WI38 (cell line): ENCODE results near the gene FGGY.

Experiments
- H3K4me3 ChIP-seq: 2 replicates; pipeline ENCODE4 v1.5.1; 2011; ENCODE audit warnings: low read depth, mild to moderate bottlenecking, control low read depth, low read length
- TF ChIP-seq, protein P1 (sequence below): IDR thresholded peaks from 2 replicates; pipeline ENCODE4 v1.5.1; 2012; ENCODE audit warnings: low read depth, mild to moderate bottlenecking, control low read depth, low read length

The FGGY gene

DNA sequence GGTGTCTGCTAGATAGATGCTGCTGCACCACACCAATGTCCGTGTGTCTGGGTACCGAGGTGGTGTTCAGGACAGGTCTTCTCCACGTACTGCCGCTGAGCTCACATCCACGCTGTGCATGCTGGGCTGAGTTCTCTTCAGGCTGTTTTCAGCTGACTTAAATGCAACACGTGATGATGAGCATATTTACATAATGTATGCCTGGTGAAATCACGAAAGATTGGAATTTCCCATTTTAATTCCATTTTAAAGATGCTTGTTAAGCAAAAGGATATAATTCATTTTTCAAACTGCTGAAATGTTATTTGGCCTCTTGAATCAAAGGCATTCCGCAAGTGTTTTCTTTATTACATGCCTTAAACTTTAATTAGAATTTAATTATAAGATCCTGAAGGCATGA is 107.9 kb downstream of the FGGY start:
- no peak overlapping the region for H3K4me3 ChIP-seq
- TF ChIP-seq, protein P1, sequence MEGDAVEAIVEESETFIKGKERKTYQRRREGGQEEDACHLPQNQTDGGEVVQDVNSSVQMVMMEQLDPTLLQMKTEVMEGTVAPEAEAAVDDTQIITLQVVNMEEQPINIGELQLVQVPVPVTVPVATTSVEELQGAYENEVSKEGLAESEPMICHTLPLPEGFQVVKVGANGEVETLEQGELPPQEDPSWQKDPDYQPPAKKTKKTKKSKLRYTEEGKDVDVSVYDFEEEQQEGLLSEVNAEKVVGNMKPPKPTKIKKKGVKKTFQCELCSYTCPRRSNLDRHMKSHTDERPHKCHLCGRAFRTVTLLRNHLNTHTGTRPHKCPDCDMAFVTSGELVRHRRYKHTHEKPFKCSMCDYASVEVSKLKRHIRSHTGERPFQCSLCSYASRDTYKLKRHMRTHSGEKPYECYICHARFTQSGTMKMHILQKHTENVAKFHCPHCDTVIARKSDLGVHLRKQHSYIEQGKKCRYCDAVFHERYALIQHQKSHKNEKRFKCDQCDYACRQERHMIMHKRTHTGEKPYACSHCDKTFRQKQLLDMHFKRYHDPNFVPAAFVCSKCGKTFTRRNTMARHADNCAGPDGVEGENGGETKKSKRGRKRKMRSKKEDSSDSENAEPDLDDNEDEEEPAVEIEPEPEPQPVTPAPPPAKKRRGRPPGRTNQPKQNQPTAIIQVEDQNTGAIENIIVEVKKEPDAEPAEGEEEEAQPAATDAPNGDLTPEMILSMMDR: no peak

GRCh38 chr1:59406437-59407164 is 109.7 kb downstream of the FGGY start:
- TF ChIP-seq, protein P1: no peak
- H3K4me3 ChIP-seq: no peak overlapping the region

DNA sequence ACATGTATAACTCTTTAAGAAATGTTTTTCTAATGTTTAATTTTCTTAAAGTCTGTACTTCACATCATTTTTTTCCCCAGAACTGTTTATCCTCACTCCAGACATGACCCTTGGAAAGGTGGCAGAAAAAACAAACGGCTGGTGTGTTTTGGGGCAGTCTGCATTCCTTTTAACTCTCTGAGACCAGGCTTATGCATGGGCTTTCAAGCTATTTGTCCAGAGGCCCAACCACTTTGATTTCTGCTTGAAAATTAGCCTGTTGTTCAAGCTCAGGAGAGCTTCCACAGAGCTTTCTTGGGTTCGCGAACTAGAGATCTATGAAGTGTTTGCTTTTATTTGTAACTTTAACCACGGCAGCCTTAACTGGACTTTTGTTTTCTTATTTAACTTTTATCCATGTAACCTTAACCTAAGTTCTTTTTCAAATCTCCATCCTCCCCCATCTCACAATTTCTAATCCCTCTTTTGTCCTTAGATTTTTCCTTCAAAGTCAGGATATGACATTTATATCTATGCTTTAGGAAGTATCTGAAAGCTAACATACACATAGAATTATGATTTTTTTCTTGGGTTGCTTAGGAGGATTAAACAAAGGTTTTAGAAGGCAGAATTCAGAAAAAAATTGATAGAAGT is 111.8 kb downstream of the FGGY start:
- TF ChIP-seq, protein P1: no peak
- no peak overlapping the region for H3K4me3 ChIP-seq

GRCh38 chr1:59409549-59409948 is 112.7 kb downstream of the FGGY start:
- H3K4me3 ChIP-seq: no peak overlapping the region
- TF ChIP-seq, protein P1: no peak

DNA sequence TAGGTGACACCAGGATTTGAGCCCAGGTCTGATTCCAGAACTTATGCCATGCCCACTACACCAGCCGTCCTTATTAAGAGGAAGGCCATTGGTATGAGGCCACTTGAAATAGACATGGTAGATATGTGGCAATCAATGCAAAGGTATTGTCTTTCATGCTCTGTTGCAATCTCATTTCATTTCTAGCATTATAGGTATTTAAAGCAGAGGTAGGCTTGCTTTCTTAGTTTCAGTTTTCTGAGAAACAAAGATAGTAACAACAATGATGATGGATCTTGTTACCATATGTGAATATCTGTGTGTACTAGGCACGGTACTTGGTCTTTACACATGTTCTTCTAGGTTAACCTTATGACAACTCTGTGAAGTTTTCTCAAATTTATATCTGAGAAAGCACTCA is 113.1 kb downstream of the FGGY start:
- H3K4me3 ChIP-seq: no peak overlapping the region
- TF ChIP-seq, protein P1: no peak

DNA sequence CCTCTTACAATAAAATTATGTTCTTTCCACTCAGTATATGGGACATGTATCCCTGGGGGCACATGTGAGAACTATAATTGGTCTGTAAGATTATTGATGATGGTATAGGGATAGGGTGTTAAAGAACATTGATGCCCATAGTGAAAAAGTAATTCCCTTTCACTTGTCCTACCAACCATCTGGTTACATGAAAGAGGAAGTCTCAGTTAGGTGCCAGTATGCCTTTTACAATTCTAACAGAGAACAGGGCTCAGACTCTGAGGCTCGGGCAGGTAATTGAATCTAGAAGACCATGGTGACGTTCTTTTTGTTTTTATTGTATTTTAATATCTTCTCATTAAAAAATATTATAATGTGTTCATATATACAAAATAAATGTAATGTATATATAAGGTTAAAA is 113.6 kb downstream of the FGGY start:
- TF ChIP-seq, protein P1: no peak
- H3K4me3 ChIP-seq: no peak overlapping the region

DNA sequence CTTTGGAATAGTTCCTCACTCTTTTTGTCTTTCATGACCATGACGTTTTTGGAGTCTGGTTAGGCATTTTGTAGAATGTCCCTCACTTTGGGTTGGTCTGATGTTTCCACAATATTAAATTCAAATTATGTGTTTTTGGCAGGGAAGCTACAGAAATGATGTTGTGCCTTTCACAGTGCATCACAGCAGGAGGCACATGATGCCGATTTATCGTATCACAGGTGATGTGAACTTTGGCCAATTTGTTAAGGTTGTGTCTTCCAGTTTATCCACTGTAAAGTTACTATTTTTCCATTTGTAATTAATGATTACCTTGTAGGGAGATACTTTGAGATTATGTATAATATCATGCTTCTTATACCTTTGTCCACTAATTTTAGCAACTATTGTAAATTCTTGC is 114.3 kb downstream of the FGGY start:
- TF ChIP-seq, protein P1: no peak
- H3K4me3 ChIP-seq: no peak overlapping the region
